Gastroesophageal sphincter (tissue), 4 donors: Measurements from ENCODE around the gene PAQR9. TPM values are rescaled to one million over a fixed set of nuclear protein-coding genes. Genes with fewer than 3 reads are reported as not detected.
A peak's percentile ranks its signal among the peaks of the same experiment; 100 is the strongest.

Experiments
- ATAC-seq: fragments of 150-250 bp; one replicate; pipeline ENCODE4 v1.9.1; 2016; ENCODE audit warnings: mild to moderate bottlenecking, moderate library complexity
- H3K27ac ChIP-seq, 4 donors: fragments of 200-600 bp; sonication (generic) in 3 of 4; 1 replicate in 3 of 4; 2 replicates in 1 of 4; pipeline ENCODE4 v1.5.1; 2016 to 2019
- H3K27me3 ChIP-seq: fragments of 200-600 bp; sonication (generic); one replicate; pipeline ENCODE4 v1.5.1; 2019
- H3K36me3 ChIP-seq, 2 donors: fragments of 200-600 bp; sonication (generic); one replicate each; pipeline ENCODE4 v1.5.1; 2019; ENCODE audit warnings: control low read depth in 1 of 2
- H3K4me1 ChIP-seq, 3 donors: fragments of 200-600 bp; sonication (generic); 1 replicate in 2 of 3; 2 replicates in 1 of 3; pipeline ENCODE4 v1.5.1; 2016 to 2019; ENCODE audit warnings: control low read depth in 2 of 3
- H3K4me3 ChIP-seq, 2 donors: fragments of 200-600 bp; sonication (generic); one replicate each; pipeline ENCODE4 v1.5.1; 2019; ENCODE audit warnings: mild to moderate bottlenecking in 1 of 2, moderate library complexity in 1 of 2
- H3K9me3 ChIP-seq, 3 donors: fragments of 200-600 bp; sonication (generic); one replicate each; pipeline ENCODE4 v1.5.1; 2017 to 2019; ENCODE audit warnings: control low read depth in 2 of 3
- CTCF ChIP-seq, 4 experiments: fragments of 200-600 bp in 2 of 4; fragments of 450-650 bp in 2 of 4; sonication (generic) in 1 of 4; IDR thresholded peaks; one replicate each; pipeline ENCODE4 v1.5.1; 2017 to 2019; ENCODE audit warnings: antibody characterized with exemption in 4 of 4, mild to moderate bottlenecking in 2 of 4, moderate library complexity in 2 of 4
- EP300 ChIP-seq: sonication (generic); formaldehyde crosslinking; IDR thresholded peaks from one replicate; pipeline ENCODE4 v1.6.1; 2017; ENCODE audit warnings: antibody characterized with exemption, mild to moderate bottlenecking
- POLR2A ChIP-seq, 2 donors: fragments of 450-650 bp; IDR thresholded peaks; one replicate each; pipeline ENCODE4 v1.6.1; 2017; ENCODE audit warnings: antibody characterized with exemption in 2 of 2, mild to moderate bottlenecking in 2 of 2, moderate library complexity in 1 of 2
- POLR2AphosphoS5 ChIP-seq: sonication (generic); formaldehyde crosslinking; IDR thresholded peaks from one replicate; pipeline ENCODE4 v1.6.1; 2017; ENCODE audit warnings: antibody characterized with exemption
- WGBS, 2 donors: methylation state at CpG; one replicate each; pipeline ENCODE4 v1.1.5; 2018; ENCODE audit warnings: low coverage in 1 of 2; 5-methylcytosine and 5-hydroxymethylcytosine counted together
- total RNA-seq, 4 donors: library from RNA; depleted of rRNA; stranded (reverse); fragments of >200 nt; gene quantifications; one replicate each; pipeline ENCODE4 v1.1.0, GENCODE V29; 2016

The PAQR9 gene
- total RNA-seq, 4 donors from 2014 or later = not detected

- Histone ChIP-seq H3K4me1 (peaks cover 0 to 6% (median 0%) of the 10 kb centered on the region in 3 donors), H3K9me3 (no peaks in the 10 kb centered on the region), H3K4me3 (no peak overlapping the region), H3K27ac (no peak overlapping the region), H3K27me3 (peaks cover 37% of the 10 kb centered on the region), H3K36me3 (no peaks in the 10 kb centered on the region)
- TF ChIP-seq CTCF (IDR thresholded peaks at IDR 0.05) (no peak), POLR2A (IDR thresholded peaks at IDR 0.05) (no peak), EP300 (no peak), POLR2AphosphoS5 (no peak)
- WGBS, 2 donors = 83 to 92% methylated on average over 2 of the region's 2 CpGs
- no peak for ATAC-seq
Observed at GRCh38 chr3:142951794-142952193, 11.7 kb downstream of the PAQR9 start.

GRCh38 chr3:142950972-142951371 lies 12.5 kb downstream of the PAQR9 start:
- H3K27me3 ChIP-seq = peaks cover 45% of the 10 kb centered on the region
- no peak overlapping the region for H3K27ac ChIP-seq
- no peaks in the 10 kb centered on the region for H3K36me3 ChIP-seq
- peaks cover 0 to 6% (median 0%) of the 10 kb centered on the region in 3 donors for H3K4me1 ChIP-seq
- no peak overlapping the region for H3K4me3 ChIP-seq
- H3K9me3 ChIP-seq = no peaks in the 10 kb centered on the region
- ATAC-seq = no peak
- WGBS, 2 donors = 100% methylated on average over 1 of the region's 1 CpG
- TF ChIP-seq EP300 (no peak), POLR2A (IDR thresholded peaks at IDR 0.05) (no peak), CTCF (IDR thresholded peaks at IDR 0.05) (no peak), POLR2AphosphoS5 (no peak)

GRCh38 chr3:142947799-142948575 lies 15.5 kb downstream of the PAQR9 start:
- no peak for ATAC-seq

GRCh38 chr3:142947352-142947751 lies 16.1 kb downstream of the PAQR9 start:
- TF ChIP-seq EP300 (no peak), POLR2AphosphoS5 (no peak), POLR2A (IDR thresholded peaks at IDR 0.05) (no peak), CTCF (IDR thresholded peaks at IDR 0.05) (no peak)
- Histone ChIP-seq H3K4me1 (peaks cover 0 to 6% (median 0%) of the 10 kb centered on the region in 3 donors), H3K36me3 (no peaks in the 10 kb centered on the region), H3K27ac (no peak overlapping the region), H3K9me3 (no peaks in the 10 kb centered on the region), H3K27me3 (peaks cover 52% of the 10 kb centered on the region), H3K4me3 (peak overlapping the region in 1 of 2 donors; percentile 17)
- 46% methylated on average over 9 of the region's 35 CpGs; no CpG with 5 or more reads in 1 of the 2 donors for WGBS, 2 donors
- ATAC-seq = no peak

More at GRCh38 chr3:142947799-142948575, 15.5 kb downstream of the PAQR9 start:
- Histone ChIP-seq H3K27me3 (peaks cover 55% of the 10 kb centered on the region), H3K4me1 (peaks cover 0 to 6% (median 0%) of the 10 kb centered on the region in 3 donors), H3K36me3 (no peaks in the 10 kb centered on the region), H3K4me3 (peak overlapping the region in 1 of 2 donors; percentile 17), H3K9me3 (no peaks in the 10 kb centered on the region), H3K27ac (no peak overlapping the region)
- 61 to 100% methylated on average over 1 to 9 of the region's 13 CpGs for WGBS, 2 donors
- TF ChIP-seq CTCF (IDR thresholded peaks at IDR 0.05) (no peak), POLR2AphosphoS5 (no peak), EP300 (no peak), POLR2A (IDR thresholded peaks at IDR 0.05) (no peak)

GRCh38 chr3:142946861-142947260 lies 16.6 kb downstream of the PAQR9 start:
- TF ChIP-seq POLR2AphosphoS5 = no peak
- TF ChIP-seq POLR2A (IDR thresholded peaks at IDR 0.05) = no peak
- no peak for TF ChIP-seq EP300
- no peak for TF ChIP-seq CTCF (IDR thresholded peaks at IDR 0.05)

More at GRCh38 chr3:142946861-142947260, 16.6 kb downstream of the PAQR9 start:
- H3K4me3 ChIP-seq = no peak overlapping the region
- H3K4me1 ChIP-seq = peaks cover 0 to 6% (median 0%) of the 10 kb centered on the region in 3 donors
- no peak for ATAC-seq
- no peaks in the 10 kb centered on the region for H3K36me3 ChIP-seq
- no peaks in the 10 kb centered on the region for H3K9me3 ChIP-seq
- 76% methylated on average over 3 of the region's 8 CpGs; no CpG with 5 or more reads in 1 of the 2 donors for WGBS, 2 donors
- peaks cover 52% of the 10 kb centered on the region for H3K27me3 ChIP-seq
- no peak overlapping the region for H3K27ac ChIP-seq
